Upper lobe of left lung (tissue), 4 donors: Measurements from ENCODE around the gene THNSL1.

Experiments
- CTCF ChIP-seq, 6 experiments: fragments of 450-650 bp in 4 of 6; fragments of 200-600 bp in 2 of 6; sonication (generic) in 2 of 6; IDR thresholded peaks; one replicate each; pipeline ENCODE4 v1.5.1; 2016 to 2019; ENCODE audit warnings: antibody characterized with exemption in 6 of 6
- POLR2AphosphoS5 ChIP-seq, 2 donors: sonication (generic); formaldehyde crosslinking; IDR thresholded peaks; one replicate each; pipeline ENCODE4 v1.5.1; 2017; ENCODE audit warnings: antibody characterized with exemption in 2 of 2

DNA sequence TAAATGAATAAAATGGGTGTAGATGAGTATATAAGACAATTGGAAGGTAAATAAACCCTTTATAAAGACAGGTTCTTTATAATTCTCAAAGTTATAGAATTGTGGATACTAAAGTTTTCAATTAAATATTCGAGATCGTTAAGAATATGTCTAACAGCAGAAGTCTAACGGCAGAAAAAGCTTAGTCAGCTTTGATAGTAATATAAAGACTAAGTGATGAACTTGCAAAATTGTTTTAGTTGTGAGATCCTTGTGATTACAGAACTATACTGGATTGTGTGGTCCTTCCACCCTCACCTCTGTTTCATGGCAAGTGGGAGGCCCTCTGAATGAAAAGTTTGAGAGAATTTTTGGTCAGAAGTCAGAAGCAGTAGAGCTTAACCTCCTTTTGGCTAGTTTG is 2.3 kb downstream of the THNSL1 start:
- TF ChIP-seq POLR2AphosphoS5 (IDR thresholded peaks at IDR 0.05) = no peak
- TF ChIP-seq CTCF (IDR thresholded peaks at IDR 0.05) = no peak
